Prostate gland (tissue), 2 donors: Measurements from ENCODE around the gene CEP85L. TPM values are rescaled to one million over a fixed set of nuclear protein-coding genes. Genes with fewer than 3 reads are reported as not detected.

Experiments
- DNase-seq: peaks from one replicate; pipeline ENCODE4 v3.0.0-alpha.2; 2019; ENCODE audit warnings: low spot score
- H3K27ac ChIP-seq, 2 donors: fragments of 200-600 bp; sonication (generic); 2 replicates each; pipeline ENCODE4 v1.5.1; 2017 to 2019
- H3K27me3 ChIP-seq: fragments of 200-600 bp; sonication (generic); replicated peaks from 2 replicates; pipeline ENCODE4 v1.5.1; 2019; ENCODE audit not compliant: insufficient read depth
- H3K36me3 ChIP-seq, 2 donors: fragments of 200-600 bp; sonication (generic); 1 replicate in 1 of 2; 2 replicates in 1 of 2; pipeline versions ENCODE4 v1.5.1 to v1.8.1; 2017 to 2019
- H3K4me1 ChIP-seq: fragments of 200-600 bp; sonication (generic); replicated peaks from 2 replicates; pipeline ENCODE4 v1.5.1; 2019
- H3K4me3 ChIP-seq, 2 donors: fragments of 200-600 bp; sonication (generic); 2 replicates each; pipeline ENCODE4 v1.5.1; 2017 to 2019
- H3K9me3 ChIP-seq: fragments of 200-600 bp; sonication (generic); 2 replicates; pipeline ENCODE4 v1.5.1; 2017
- CTCF ChIP-seq, 4 experiments: fragments of 200-600 bp in 2 of 4; fragments of 450-650 bp in 2 of 4; sonication (generic) in 2 of 4; IDR thresholded peaks; 1 replicate in 3 of 4; 2 replicates in 1 of 4; pipeline ENCODE4 v1.5.1; 2016 to 2019; ENCODE audit warnings: antibody characterized with exemption in 4 of 4, mild to moderate bottlenecking in 2 of 4, moderate library complexity in 2 of 4
- POLR2A ChIP-seq: fragments of 450-650 bp; IDR thresholded peaks from one replicate; pipeline ENCODE4 v1.6.1; 2016; ENCODE audit warnings: antibody characterized with exemption, mild to moderate bottlenecking
- POLR2AphosphoS5 ChIP-seq: sonication (generic); formaldehyde crosslinking; IDR thresholded peaks from one replicate; pipeline ENCODE4 v1.6.1; 2017; ENCODE audit warnings: antibody characterized with exemption
- WGBS: methylation state at CpG from one replicate; pipeline ENCODE4 v1.1.5; 2018; 5-methylcytosine and 5-hydroxymethylcytosine counted together
- intact Hi-C: fragments of 100-400 bp; cut with DNase I; formaldehyde crosslinking; loops from one replicate; pipeline ENCODE4 v1.14.2; 2022
- total RNA-seq, 2 donors: library from RNA; depleted of rRNA; stranded (reverse); fragments of >200 nt; gene quantifications; one replicate each; pipeline ENCODE4 v1.1.0, GENCODE V29; 2016

The CEP85L gene
- total RNA-seq, 2 donors from 2014 or later = 2.7 to 33.5 TPM

DNA sequence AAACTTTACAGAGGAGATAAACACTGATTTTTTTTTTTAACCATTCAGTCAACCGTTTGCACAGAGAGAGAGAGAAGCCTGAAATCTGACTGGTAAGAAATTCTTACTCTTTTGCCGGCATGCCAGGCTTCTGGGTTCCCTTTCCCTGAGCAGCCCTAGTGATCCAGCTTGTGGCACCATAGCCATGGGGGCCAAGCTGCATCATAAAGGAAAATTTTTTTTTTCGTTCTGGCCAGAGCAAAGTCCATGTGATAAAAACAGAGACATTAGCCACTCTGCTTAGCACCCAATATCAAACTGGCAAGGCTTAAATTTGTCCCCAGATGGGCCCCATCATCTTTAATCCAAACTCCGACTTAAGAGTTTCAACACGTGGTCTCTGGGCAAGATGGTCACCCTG is 44.5 kb downstream of the CEP85L start:
- no peak for TF ChIP-seq POLR2AphosphoS5
- no peak for TF ChIP-seq POLR2A
- TF ChIP-seq CTCF (IDR thresholded peaks at IDR 0.05) = no peak
- Histone ChIP-seq H3K36me3 (no peaks in the 10 kb centered on the region), H3K4me1 (no peaks in the 10 kb centered on the region), H3K9me3 (no peaks in the 10 kb centered on the region), H3K27ac (no peak overlapping the region), H3K4me3 (no peak overlapping the region), H3K27me3 (no peaks in the 10 kb centered on the region)
- DNase-seq = no peak
- 71% methylated on average over 5 of the region's 5 CpGs for WGBS
- intact Hi-C loops = no loop called here

DNA sequence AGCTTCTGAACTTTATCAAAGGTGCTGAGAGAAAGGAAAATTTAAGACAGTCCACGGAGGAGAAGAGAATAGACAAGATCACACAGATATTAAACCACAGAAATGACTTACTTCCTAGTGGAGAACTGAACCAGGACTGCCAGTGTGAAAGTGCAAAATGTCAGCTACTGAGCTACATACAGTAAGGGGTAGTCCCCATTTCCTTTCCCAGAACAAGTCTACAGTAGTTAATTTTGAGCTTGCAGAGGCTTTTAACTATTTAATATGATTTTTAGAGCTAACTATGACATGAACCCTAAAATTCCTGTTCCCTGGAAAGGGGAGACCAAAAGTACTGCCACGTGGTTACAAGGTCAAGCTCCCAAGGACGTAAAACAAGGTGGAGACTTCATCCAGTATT is 45.1 kb downstream of the CEP85L start:
- Histone ChIP-seq H3K36me3 (no peaks in the 10 kb centered on the region), H3K4me3 (no peak overlapping the region), H3K27me3 (no peaks in the 10 kb centered on the region), H3K9me3 (no peaks in the 10 kb centered on the region), H3K4me1 (no peaks in the 10 kb centered on the region), H3K27ac (no peak overlapping the region)
- TF ChIP-seq POLR2AphosphoS5 (no peak), POLR2A (no peak), CTCF (IDR thresholded peaks at IDR 0.05) (no peak)
- intact Hi-C loops = no loop called here
- 44% methylated on average over 3 of the region's 3 CpGs for WGBS
- DNase-seq = no peak

DNA sequence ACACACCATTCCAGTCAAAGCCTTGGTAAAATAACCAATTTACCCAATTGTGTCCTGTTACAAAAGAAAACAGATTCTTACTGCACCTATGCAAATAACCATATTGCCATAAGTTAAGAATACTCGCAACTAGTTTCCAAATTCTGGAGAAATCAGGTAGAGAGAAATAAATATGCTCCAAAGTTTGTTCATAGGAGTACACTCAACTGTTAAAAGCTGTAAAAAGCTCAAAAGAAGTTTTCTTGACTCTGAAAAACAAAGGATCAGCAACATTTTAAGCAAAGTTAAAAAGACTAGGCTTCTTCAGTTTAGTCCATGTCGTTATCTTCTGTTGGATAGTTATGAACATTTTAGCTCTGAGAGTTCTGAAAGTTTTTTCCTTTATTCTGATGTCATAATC is 48.0 kb downstream of the CEP85L start:
- H3K4me3 ChIP-seq = no peak overlapping the region
- no peaks in the 10 kb centered on the region for H3K9me3 ChIP-seq
- intact Hi-C loops = no loop called here
- no peaks in the 10 kb centered on the region for H3K36me3 ChIP-seq
- no peaks in the 10 kb centered on the region for H3K4me1 ChIP-seq
- no peak for DNase-seq
- H3K27me3 ChIP-seq = no peaks in the 10 kb centered on the region
- H3K27ac ChIP-seq = no peak overlapping the region
- TF ChIP-seq CTCF (IDR thresholded peaks at IDR 0.05) (no peak), POLR2A (no peak), POLR2AphosphoS5 (no peak)
- WGBS = 92% methylated on average over 2 of the region's 2 CpGs

DNA sequence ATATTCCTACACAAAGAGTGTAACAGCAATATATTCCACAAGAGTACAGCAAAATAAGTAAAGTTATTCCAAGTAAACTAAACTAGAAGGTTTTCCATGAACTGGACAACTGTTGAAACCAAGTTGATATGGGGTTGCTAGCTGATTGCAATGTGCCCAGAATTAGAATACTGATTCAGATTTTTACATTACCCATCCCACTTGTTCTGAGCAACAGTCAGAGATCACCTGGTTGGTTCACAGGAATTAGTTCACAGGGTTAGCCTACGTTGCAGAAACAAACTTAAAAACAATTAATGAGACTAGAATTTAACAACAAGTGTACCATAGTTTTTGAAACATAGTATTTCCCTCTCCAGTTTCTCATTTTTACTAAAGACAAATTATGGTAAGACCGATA is 49.1 kb downstream of the CEP85L start:
- TF ChIP-seq POLR2A = no peak
- no peak for TF ChIP-seq POLR2AphosphoS5
- no peak for TF ChIP-seq CTCF (IDR thresholded peaks at IDR 0.05)
- H3K27me3 ChIP-seq = no peaks in the 10 kb centered on the region
- H3K36me3 ChIP-seq = no peaks in the 10 kb centered on the region
- intact Hi-C loops = no loop called here
- 94% methylated on average over 2 of the region's 2 CpGs for WGBS
- no peak overlapping the region for H3K27ac ChIP-seq
- DNase-seq = no peak
- H3K4me3 ChIP-seq = no peak overlapping the region
- no peaks in the 10 kb centered on the region for H3K4me1 ChIP-seq
- no peaks in the 10 kb centered on the region for H3K9me3 ChIP-seq

DNA sequence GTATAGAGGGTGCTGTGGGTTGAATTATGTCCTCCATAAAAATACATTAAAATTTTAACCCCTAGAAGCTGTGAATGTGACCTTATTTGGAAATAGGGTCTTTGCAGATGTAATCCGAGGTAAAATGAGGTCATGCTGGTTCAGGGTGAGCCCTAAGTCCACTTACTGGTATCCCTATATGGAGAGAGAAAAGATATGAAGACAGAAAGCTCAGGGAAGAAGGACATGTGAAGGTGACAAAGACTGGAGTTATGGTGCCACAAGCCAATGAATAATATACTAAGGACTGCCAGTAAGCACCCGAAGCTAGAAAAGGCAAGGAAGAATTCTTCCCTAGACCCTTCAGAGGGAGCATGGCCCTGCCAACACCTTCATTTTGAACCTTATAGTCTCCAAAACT is 53.1 kb downstream of the CEP85L start:
- H3K4me3 ChIP-seq = no peak overlapping the region
- intact Hi-C loops = no loop called here
- H3K27ac ChIP-seq = no peak overlapping the region
- no peaks in the 10 kb centered on the region for H3K9me3 ChIP-seq
- H3K27me3 ChIP-seq = no peaks in the 10 kb centered on the region
- WGBS = 93% methylated on average over 2 of the region's 2 CpGs
- DNase-seq = no peak
- no peaks in the 10 kb centered on the region for H3K36me3 ChIP-seq
- TF ChIP-seq CTCF (IDR thresholded peaks at IDR 0.05) (no peak), POLR2AphosphoS5 (no peak), POLR2A (no peak)
- no peaks in the 10 kb centered on the region for H3K4me1 ChIP-seq
